HG03442 (cell line): Measurements from ENCODE around the gene TCEAL4.
A peak's percentile ranks its signal among the peaks of the same experiment; 100 is the strongest.

Source experiments
- ATAC-seq: cut with Tn5 transposase; IDR thresholded peaks from one replicate; pipeline ENCODE4 v1.9.1; 2021; ENCODE audit warnings: mild to moderate bottlenecking, moderate library complexity; ENCODE audit not compliant: unreplicated experiment

The TCEAL4 gene

DNA sequence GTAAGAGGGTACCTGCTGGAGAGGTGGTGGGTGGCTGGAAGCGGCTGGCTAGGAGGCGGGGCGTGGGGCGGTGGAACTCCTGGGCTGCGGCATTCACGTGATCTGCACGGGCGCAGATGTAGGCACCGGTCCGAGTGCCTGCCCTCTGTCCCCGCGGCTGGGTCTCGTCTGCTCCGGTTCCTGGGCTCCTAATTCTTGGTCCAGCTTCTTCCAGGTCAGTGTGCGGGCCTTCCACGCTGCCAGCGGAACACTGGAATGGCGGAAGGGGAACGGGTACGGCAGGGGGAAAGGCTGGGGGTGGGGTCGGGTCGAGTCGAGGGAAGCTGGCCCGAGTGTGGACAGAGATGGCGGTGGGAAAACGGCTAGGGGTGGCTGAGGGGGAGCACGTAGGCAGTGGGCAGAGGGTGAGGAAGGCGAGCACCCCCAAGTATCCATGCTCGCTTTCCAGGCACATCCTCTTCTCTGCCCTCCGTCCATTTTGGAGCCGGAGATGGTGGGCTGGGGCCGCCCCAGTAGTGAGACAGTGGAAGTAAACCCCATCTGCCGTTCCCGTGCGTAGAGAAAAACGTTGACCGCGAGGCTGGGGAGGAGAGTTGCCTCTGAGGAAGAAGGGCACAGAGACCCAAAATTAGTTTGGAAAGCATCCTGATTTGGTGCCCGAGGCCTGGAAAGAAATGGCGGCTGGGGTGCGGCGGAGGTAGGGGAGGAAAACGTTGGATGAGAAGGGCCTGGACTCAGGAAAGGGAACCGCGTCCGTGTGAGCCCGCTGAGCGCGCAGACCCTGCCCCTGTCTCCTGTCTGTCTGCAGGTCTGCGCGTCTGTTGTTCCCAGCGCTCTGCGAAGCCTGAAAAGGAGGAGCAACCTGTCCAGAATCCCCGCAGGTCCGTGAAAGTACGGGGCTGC lies at the start of gene TCEAL4:
TCEAL4 (plus strand) TSS at position 105 of the 903 bp plus-strand sequence. CDS start 1,161 bp downstream, outside the sequence.
- peak; percentile 78 for ATAC-seq

DNA sequence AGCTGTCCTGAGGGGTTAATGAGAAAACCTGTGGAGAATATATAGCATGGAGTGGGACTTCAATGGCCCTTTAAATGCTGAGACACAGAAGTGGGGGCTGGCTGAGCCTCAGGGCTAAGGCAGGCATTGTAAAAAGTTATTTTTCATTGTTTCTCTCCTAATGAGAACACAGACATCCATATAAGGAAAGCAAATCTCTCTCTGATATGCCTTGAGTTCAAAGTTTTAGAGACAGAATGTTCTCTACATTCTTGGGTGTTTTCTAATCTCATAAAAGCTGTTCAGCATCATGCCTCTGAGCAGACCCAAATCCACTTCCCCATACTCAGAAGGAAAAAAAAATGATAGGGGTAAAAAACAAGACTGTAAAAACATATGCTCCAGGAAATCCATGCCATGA lies 49.2 kb upstream of the TCEAL4 start:
- ATAC-seq = no peak

DNA sequence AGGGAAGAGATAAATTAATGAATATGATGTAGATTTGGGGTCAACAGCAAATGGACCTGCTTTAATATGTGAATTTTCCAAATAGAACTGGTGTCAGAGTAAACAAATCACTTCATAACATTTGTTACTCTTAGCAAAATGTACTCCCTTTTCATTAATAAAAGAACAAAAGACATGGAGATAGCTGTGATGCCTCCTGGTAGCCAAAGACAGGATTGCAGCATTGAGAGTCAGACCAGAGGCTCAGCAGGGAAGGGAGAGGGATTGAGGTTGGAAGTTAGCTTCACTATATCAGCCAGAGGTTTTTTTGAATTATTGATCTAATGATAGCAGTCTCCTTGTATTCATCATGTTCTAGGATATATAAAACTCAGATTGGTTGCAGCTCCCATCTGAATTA lies 48.6 kb upstream of the TCEAL4 start:
- no peak for ATAC-seq

DNA sequence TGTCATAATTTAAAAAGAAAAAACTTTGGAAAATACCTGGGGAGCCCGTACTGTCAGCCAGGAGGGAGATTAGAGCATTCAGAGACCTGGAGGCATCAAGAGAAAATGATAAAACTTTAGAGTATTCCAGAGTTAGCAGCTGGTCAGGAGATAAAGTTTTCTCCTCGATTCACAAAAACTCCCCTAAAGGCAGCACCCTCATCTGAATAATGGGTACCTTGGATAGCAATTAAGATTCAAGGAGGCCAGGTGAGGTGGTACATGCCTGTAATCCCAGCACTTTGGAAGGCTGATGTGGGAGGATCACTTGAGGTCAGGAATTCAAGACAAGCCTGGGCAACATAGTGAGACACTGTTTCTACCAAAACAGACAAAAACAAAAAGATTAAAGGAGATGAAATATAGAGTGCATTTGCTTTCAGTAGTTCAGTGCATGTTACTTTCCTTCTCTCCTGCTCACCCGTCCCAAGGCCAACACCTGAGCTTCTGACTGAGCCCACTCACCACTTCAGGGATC lies 47.4 kb upstream of the TCEAL4 start:
- ATAC-seq = no peak

DNA sequence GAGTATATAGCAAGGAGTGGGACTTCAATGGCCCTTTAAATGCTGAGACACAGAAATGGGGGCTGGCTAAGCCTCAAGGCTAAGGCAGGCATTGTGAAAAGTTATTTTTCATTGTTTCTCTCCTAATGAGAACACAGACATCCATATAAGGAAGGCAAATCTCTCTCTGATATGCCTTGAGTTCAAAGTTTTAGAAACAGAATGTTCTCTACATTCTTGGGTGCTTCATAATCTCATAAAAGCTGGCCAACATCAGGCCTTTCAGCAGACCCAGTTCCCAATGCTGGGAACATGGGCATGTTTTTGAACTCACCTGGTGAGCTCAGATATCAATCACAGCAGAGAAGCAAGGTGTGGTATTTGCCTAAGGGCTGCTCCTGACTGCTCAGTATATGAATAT lies 46.6 kb upstream of the TCEAL4 start:
- ATAC-seq = no peak

DNA sequence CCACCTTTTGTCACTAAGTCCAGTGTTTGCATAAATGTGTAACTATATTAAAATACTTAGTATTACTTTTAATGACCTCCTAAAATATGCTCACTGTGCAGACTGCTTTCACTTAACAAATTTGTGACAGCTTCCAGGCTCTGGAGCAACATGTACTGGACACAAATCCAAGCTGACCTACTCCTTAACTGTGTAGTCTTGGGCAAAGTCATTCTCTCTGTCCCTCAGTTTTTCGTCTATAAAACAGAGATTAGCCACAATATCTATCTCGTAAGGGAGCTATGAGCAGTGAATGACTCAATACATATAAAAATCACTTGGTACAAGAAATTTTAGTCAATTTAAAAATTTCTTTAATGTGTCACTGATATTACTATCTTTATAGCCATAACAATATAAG lies 45.6 kb upstream of the TCEAL4 start:
- no peak for ATAC-seq

DNA sequence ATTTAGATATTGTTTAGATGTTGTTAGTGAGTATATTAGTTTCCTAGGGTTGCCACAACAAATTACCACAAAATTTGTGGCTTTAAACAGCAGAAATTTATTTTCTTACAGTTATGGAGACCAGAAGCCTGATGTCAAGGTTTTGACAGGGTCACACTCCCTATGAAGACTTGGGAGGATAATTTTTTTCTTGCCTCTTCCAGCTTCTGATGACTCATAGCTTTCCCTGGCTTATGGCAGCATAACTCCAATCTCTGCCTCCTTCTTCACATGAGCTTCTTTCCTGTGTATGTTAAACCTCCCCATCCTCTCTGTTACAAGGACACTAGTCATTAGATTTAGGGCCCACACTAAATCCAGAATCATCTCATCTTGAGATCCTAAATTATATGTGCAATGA lies 45.2 kb upstream of the TCEAL4 start:
- ATAC-seq = no peak

DNA sequence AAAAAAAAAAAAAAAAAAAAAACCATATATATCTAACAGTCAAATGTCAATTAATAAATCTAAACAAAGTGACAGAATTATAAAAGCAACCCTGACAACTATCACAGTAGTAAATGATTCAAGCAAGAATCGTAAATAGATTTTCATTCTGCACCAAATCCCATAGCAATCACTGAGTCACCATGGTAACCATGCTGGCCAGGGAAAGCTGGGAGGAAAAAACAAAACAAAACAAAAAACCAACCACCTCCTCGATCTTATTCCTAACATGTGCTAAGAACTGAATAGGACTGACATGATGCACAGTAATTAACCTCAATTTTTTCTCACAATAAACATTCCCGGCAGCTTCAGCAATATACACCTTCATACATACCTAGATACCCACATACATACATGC lies 35.4 kb upstream of the TCEAL4 start:
- ATAC-seq = no peak

DNA sequence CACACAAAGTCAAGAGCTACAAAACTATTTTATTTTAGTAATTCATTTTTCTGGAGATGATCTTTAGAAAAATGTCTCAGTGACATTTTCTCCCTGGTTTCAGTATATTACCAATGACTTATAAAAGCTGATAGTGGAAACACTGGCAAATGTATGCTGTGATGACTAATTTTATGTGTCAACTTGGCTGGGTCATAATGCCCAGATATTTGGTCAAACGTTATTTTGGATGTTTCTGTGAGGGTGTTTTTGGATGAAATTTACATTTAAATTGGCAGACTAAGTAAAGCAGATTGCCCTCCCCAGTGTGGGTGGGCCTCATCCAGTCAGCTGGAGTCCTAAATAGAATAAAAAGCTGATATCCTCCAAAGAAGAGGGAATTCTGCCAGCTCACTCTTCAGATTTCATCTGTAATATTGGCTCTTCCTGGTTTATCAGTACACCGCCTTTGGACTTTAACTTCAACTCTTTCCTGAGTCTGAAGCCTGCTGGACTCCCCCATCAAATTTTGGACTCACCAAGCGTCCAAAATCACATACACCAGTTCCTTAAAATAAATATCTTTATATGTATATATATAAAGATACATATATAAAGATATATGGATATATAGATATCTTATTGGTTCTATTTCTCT lies 34.8 kb upstream of the TCEAL4 start:
- ATAC-seq = no peak

DNA sequence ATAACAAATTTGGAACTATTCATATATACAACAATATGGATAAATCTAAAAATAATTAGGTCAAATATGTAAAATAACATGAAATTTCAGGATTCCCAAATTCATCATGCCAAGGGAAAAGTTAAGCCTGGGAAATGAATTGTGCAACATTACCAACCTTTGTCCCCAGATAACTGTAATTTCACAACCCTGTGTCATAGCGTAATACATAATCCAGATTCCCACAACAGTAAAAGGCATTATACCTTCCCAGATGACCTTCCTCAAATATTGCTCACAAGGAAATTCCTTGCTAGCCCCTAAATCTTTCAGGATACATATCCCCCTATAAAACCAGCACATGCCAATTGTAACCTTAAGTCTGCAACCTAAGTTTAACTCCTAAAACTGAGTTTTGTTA lies 33.1 kb upstream of the TCEAL4 start:
- no peak for ATAC-seq

DNA sequence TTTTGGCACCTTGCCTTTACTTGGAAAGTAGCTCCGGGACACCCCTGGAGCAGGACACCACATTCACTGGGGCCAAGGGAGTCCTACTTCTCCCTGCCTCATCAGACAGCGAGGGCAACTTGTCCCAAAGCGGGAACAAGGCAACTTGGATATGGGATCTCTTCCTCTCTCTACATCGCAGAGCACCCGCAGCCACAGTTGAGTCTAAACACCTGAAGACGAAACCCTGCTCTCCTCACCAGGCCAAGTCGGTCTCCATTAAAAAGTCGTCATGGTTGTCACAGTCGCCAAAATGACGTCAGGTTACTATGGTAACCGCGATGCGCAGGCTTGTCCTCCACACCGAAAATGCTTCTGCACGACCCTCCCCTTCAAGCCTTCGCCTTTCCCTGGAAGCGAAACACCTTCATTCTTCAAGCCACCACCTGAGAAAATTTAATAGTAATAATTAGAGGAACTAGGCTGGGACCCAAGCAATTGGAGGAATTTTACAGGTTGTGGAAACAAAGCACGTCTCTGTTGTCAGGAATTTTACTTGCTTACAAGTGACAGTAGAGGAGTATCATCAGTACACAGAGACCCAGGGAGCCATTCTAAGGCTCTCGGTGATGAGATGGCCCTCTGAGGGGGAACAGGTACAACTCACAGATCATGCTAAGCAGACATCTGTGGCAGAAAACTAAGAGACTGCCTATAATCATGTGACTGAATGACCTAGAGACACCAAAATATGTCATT lies 30.5 kb upstream of the TCEAL4 start:
- peak; percentile 98 for ATAC-seq

DNA sequence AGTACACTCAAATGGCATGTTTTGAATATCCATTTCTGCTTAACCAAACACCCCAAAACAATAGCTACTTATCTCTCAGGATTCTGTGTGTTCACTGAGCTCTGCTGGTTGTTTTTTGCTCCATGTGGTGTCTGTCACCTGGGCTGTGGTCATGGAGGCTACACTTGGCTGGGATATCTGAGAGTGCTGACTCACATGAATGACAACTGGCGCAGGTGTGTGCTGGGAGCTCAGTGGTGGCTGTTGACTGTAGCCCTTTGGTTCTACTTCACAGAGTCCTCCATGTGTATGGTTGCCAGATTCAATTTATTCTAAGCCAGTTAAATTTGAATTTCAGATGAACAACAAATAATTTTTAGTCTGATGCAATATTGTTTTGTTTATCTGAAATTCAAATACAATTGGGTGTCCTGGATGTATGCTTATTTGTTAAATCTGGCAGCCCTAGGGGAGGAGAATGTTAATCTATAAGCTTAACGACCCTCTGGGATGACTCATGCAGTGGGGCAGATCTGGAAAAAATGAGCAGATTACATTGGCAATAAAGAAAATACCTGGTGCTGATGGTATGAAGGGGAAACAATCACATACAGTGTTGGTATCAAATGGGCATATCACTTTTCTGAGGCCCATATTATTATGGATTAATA lies 28.2 kb upstream of the TCEAL4 start:
- no peak for ATAC-seq

DNA sequence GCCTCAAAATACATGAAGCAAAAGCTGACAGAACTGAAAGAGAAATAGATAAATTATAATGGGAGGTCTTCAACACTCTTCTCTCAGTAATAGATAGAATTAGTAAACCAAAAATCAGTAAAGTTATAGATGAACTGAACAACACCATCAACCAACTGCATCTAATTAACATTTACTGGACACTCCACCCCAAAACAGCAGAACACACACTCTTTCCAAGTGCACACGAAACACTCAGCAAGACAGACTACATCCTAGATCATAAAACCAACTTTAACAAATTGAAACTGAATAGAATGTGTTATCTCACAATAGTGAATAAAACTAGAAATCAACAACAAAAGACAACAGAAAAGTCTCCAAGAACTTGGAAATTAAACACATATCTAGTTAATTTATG lies 25.1 kb upstream of the TCEAL4 start:
- ATAC-seq = no peak

DNA sequence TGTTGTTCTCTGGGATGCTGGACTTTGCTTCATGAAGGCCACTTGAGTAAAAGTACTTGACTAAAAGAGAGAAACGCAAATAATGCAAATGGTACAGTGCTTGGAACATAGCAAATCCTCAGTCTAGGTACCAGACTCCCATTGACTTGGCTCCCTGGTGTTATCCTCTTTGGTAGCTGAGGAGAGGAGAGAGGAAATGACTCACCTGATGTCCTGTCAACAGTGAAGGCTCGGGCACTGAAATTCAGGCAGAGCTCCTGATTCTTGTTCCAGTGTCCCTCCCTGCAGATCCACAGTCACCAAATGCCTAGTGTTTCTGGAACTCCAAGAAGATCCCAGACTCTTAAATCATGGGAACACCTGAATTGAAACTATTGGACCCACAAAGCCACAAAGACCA lies 22.5 kb upstream of the TCEAL4 start:
- ATAC-seq = no peak

DNA sequence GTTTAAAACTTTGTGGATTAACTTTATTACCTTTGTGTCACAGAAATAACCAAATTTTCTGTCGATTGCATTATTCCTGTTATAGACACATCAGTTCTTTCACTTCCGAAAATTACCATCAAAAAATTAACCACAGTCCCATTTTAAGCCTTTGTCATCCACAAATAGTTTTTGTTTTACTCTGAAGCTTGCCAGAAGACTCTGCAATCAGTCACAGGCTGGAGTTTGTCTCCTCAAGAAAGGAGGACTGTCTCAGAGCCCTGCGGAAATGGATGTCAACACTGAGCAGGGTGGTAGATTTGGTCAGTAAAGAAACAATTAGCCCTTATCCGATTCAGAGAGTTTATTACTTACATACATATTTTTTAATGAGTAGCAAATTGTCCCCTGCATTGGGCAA lies 20.1 kb upstream of the TCEAL4 start:
- ATAC-seq = peak; percentile 87

DNA sequence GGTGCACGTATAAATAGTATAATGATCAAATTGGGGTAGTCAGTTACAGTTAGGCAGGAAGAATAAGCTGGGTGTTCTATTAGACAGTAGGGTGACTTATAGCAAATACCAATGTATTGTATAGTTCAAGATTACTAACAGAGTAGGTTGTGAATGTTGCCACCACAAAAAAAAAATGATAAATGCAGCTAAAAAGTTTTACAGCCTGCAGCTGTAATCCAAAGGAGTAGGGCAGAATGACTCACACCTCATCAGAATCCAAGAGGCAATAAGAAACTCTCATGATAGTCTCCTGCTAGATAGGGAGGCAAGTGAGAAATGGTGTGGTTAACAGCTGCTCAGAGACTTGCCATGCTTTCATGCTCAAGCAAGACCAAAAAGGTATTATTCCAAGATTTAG lies 19.6 kb upstream of the TCEAL4 start:
- ATAC-seq = no peak

DNA sequence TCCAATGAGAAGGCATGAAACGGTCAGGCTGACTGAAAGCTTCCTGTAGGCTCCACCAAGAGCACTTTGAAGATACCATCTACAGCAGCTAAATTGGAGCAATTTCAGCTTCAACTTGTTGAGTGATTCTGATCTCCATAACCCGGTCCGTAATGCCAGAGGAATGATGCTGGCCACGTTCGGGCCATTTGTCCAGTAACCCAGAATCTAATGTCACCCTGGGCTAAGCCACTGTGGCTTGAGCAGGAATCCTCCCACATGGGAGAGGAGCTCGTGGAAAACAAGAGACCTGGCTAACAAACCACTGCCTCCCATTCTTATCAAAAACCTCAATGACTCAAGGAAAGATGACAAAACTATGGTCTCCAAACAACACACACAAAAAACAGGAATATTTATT lies 14.2 kb upstream of the TCEAL4 start:
- no peak for ATAC-seq

DNA sequence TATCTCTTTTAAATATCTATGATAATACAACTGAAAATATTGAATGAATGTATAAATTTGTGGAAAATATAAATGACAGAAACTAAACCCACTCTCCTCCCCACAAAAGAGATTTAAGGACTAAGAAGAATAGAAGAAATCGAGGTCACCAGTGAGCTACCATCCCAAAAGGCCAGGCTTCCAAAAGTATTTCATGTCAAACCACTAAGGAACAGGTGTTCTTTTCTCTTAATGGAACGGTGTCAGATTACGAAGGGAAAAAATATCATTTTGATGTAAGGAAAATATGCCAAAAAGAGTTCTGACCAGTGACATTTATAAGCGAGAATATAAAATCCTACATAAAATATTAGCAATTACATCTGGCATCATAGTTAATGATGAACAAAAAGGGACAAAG lies 13.6 kb upstream of the TCEAL4 start:
- ATAC-seq = no peak

DNA sequence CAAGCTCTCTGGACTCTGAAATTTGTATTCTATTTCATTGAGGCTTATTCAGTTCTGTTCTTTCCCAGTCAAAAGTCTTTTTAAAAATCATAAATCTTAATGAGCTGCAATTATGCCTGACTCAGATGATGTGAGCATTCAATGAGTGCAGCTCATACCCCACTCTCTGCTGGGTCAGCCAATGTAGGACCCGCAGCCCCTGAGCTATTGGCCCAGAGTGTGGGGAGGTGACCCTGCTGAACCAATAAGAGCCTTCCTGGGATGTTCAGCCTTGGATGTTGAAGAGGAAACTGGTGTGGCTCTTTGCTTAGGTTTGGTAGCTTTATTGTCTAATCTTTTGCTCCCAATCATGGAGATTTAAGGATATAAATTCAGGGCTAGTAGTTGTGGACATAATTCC lies 12.1 kb upstream of the TCEAL4 start:
- no peak for ATAC-seq

DNA sequence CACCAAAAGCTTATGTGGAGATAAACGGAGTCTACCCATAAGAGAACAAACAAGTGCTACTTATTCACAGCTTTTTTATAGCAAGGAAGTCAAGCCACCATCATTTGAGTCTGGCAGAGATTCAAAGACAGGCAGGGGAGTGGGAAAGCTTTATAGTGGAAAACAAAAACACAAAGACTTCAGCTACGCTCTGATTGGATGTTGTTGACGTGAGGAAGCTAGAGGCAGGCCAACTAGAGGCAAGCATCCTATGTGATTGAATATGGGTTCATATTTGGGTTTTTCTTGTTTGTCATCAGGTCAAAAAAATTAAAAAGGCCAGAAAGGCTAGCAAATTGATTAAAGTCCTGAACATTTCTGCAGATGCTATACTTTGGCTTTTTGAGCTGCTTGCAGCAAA lies 719 bp upstream of the TCEAL4 start:
- no peak for ATAC-seq

DNA sequence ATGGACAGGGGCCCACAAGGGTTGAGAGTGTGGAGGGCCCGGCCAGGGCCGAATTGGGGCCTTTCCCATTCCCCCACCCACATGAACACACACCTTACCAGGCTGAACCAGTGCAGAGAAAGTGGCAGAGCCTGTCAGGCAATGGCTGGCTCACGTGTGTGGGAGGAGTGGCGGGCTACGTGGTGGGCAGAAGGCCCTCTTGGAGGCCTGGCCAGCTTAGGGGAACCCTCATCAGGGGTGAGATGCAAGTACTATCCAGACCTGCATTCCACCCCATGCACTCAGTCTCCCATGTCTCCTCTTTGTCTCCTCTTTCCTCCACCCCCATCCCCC lies 965 bp downstream of the TCEAL4 start:
- ATAC-seq = peak; percentile 21
